Naive thymus-derived CD4-positive, alpha-beta T cell (primary cell): Measurements from ENCODE around the gene NCK1. TPM values are rescaled to one million over a fixed set of nuclear protein-coding genes. Genes with fewer than 3 reads are reported as not detected.

Experiments used
- ATAC-seq: fragments of 150-1000 bp; cut with Tn5 transposase; 2 replicates; pipeline ENCODE4 v1.10.0; 2021; ENCODE audit warnings: mild to moderate bottlenecking, moderate library complexity
- CTCF ChIA-PET: fragments of 350-600 bp; sonication (Branson Sonifier 250); formaldehyde crosslinking; loops from one replicate; lab custom pipeline; 2021; ENCODE audit warnings: antibody characterized with exemption; lab: Charles Lee
- POLR2A ChIA-PET: fragments of 350-600 bp; sonication (Branson Sonifier 250); formaldehyde crosslinking; loops from one replicate; lab custom pipeline; 2021; ENCODE audit warnings: antibody characterized with exemption, inconsistent platforms; lab: Charles Lee
- DNase-seq, 9 donors: peaks; one replicate each; pipeline versions ENCODE4 v3.0.0 to v3.0.0-alpha.2; 2020 to 2022; ENCODE audit warnings: mixed read lengths in 1 of 9
- H3K27ac ChIP-seq: one replicate; pipeline ENCODE4 v1.7.0; 2013; ENCODE audit warnings: mild to moderate bottlenecking, low read depth, low read length, moderate library complexity
- H3K27me3 ChIP-seq, 2 donors: one replicate each; pipeline ENCODE4 v1.7.0; 2013; ENCODE audit warnings: low read length in 2 of 2, mild to moderate bottlenecking in 2 of 2, moderate library complexity in 2 of 2; ENCODE audit not compliant: control insufficient read depth in 2 of 2, insufficient read depth in 2 of 2
- H3K36me3 ChIP-seq, 3 experiments: 1 replicate in 2 of 3; 2 replicates in 1 of 3; pipeline ENCODE4 v1.7.0; 2013; ENCODE audit warnings: low read length in 3 of 3, mild to moderate bottlenecking in 3 of 3, moderate library complexity in 1 of 3; ENCODE audit not compliant: insufficient read depth in 3 of 3, control insufficient read depth in 2 of 3
- H3K4me1 ChIP-seq, 2 donors: one replicate each; pipeline ENCODE4 v1.7.0; 2013; ENCODE audit warnings: low read length in 2 of 2, mild to moderate bottlenecking in 2 of 2, moderate library complexity in 1 of 2; ENCODE audit not compliant: control insufficient read depth in 2 of 2, insufficient read depth in 2 of 2
- H3K4me3 ChIP-seq: 2 replicates; pipeline ENCODE4 v1.7.0; 2013; ENCODE audit warnings: mild to moderate bottlenecking, low read length
- H3K9me3 ChIP-seq, 3 experiments: 1 replicate in 2 of 3; 2 replicates in 1 of 3; pipeline ENCODE4 v1.7.0; 2013; ENCODE audit warnings: low read length in 3 of 3; ENCODE audit not compliant: control insufficient read depth in 2 of 3
- H3K27ac Mint-ChIP-seq, 9 donors: one replicate each; pipeline ENCODE4 v1.8.0; 2020 to 2022; ENCODE audit warnings: mixed read lengths in 9 of 9, mild to moderate bottlenecking in 8 of 9, moderate library complexity in 5 of 9, inconsistent platforms in 2 of 9
- H3K27me3 Mint-ChIP-seq, 5 donors: one replicate each; pipeline ENCODE4 v1.8.0; 2021 to 2022; ENCODE audit warnings: mixed read lengths in 5 of 5, mild to moderate bottlenecking in 1 of 5
- H3K36me3 Mint-ChIP-seq, 5 donors: one replicate each; pipeline ENCODE4 v1.8.0; 2020 to 2022; ENCODE audit warnings: mixed read lengths in 5 of 5, mild to moderate bottlenecking in 3 of 5, inconsistent platforms in 1 of 5
- H3K4me1 Mint-ChIP-seq, 7 donors: one replicate each; pipeline ENCODE4 v1.8.0; 2020 to 2022; ENCODE audit warnings: mixed read lengths in 7 of 7, mild to moderate bottlenecking in 3 of 7, inconsistent platforms in 1 of 7
- H3K4me3 Mint-ChIP-seq, 10 donors: one replicate each; pipeline ENCODE4 v1.8.0; 2020 to 2022; ENCODE audit warnings: mild to moderate bottlenecking in 10 of 10, mixed read lengths in 10 of 10, moderate library complexity in 6 of 10, inconsistent platforms in 2 of 10
- H3K9me3 Mint-ChIP-seq, 11 donors: one replicate each; pipeline ENCODE4 v1.8.0; 2020 to 2022; ENCODE audit warnings: mixed read lengths in 11 of 11, mild to moderate bottlenecking in 4 of 11, inconsistent platforms in 1 of 11, moderate library complexity in 1 of 11
- intact Hi-C, 2 donors: fragments of 100-400 bp; cut with micrococcal nuclease; formaldehyde crosslinking; loops; one replicate each; pipeline ENCODE4 v1.15.1; 2023
- polyA plus RNA-seq, 2 donors: library from polyadenylated mRNA; unstranded; fragments of 300-500 nt; fragmentation: Illumina TruSeq; gene quantifications; one replicate each; pipeline ENCODE4 v1.2.3, GENCODE V29; 2021
- total RNA-seq, 6 experiments: library from RNA in 5 of 6; stranded (reverse) in 5 of 6; gene quantifications; 1 replicate in 5 of 6; 2 replicates in 1 of 6; pipeline ENCODE4 v1.2.3 and lab custom pipeline; 2021 to 2026

Gene NCK1
- total and polyA plus RNA-seq, 7 experiments from 2014 or later: 39.1 to 59.6 (median 47.3) TPM

DNA sequence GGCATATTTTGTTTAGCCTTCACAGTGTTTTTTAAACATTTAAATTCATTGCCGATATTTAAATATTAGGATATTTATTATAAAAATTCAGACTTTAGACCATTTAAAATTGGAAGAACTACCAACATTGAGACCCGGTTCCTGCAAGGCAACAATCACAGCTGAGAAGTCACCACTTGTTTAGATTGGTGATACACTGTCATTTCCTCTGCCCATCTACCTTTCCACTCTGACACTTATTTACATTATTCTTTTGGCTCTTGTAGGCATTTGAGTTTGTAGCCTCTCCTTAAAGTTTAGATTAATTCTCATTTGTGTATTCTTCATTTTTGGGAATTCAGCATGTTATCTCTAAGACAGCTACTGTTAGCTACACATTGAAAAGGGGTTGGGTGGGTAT is 85.5 kb downstream of the NCK1 start:
- POLR2A ChIA-PET: interaction anchor here (1.4 kb wide), 1 partner anchor 10 kb away, joined by 3 read pairs; no protein-coding TSS in a partner anchor
- peak overlapping the region in 4 of 9 donors; percentile 0 to 6 (median 2) for H3K27ac Mint-ChIP-seq
- H3K4me3 Mint-ChIP-seq: no peak overlapping the region
- peaks cover 0 to 11% of the 10 kb centered on the region in 2 donors for H3K4me1 ChIP-seq
- intact Hi-C loops: no loop called here
- H3K9me3 Mint-ChIP-seq: no peaks in the 10 kb centered on the region
- ATAC-seq (no peak), DNase-seq (no peak)
- H3K4me3 ChIP-seq: no peak overlapping the region
- no peak overlapping the region for H3K27ac ChIP-seq
- CTCF ChIA-PET: no interaction called here
- peaks cover 3 to 37% (median 22%) of the 10 kb centered on the region in 5 donors for H3K36me3 Mint-ChIP-seq
- H3K27me3 Mint-ChIP-seq: no peaks in the 10 kb centered on the region
- H3K4me1 Mint-ChIP-seq: peaks cover 19 to 45% (median 30%) of the 10 kb centered on the region in 7 donors
- H3K27me3 ChIP-seq: no peaks in the 10 kb centered on the region
- no peaks in the 10 kb centered on the region for H3K9me3 ChIP-seq
- H3K36me3 ChIP-seq: peaks cover 0 to 15% (median 3%) of the 10 kb centered on the region in 3 experiments

- H3K27me3 Mint-ChIP-seq: no peaks in the 10 kb centered on the region
- no peak overlapping the region for H3K27ac ChIP-seq
- H3K4me3 Mint-ChIP-seq: no peak overlapping the region
- no peaks in the 10 kb centered on the region for H3K27me3 ChIP-seq
- ATAC-seq (no peak), DNase-seq (no peak)
- peak overlapping the region in 1 of 9 donors; percentile 9 for H3K27ac Mint-ChIP-seq
- H3K4me1 Mint-ChIP-seq: peaks cover 6 to 36% (median 21%) of the 10 kb centered on the region in 7 donors
- ChIA-PET CTCF (no interaction called here), POLR2A (no interaction called here)
- peaks cover 0 to 29% (median 16%) of the 10 kb centered on the region in 5 donors for H3K36me3 Mint-ChIP-seq
- intact Hi-C loops: no loop called here
- no peaks in the 10 kb centered on the region for H3K9me3 Mint-ChIP-seq
- H3K36me3 ChIP-seq: peaks cover 0 to 15% (median 3%) of the 10 kb centered on the region in 3 experiments
- H3K9me3 ChIP-seq: no peaks in the 10 kb centered on the region
- no peak overlapping the region for H3K4me3 ChIP-seq
- H3K4me1 ChIP-seq: no peaks in the 10 kb centered on the region
Observed at GRCh38 chr3:136949146-136949545, 87.1 kb downstream of the NCK1 start.

GRCh38 chr3:136949708-136950107 is 87.7 kb downstream of the NCK1 start:
- Mint-ChIP-seq H3K36me3 (peaks cover 0 to 25% (median 16%) of the 10 kb centered on the region in 5 donors), H3K27ac (no peak overlapping the region), H3K4me1 (peaks cover 6 to 42% (median 23%) of the 10 kb centered on the region in 7 donors), H3K27me3 (no peaks in the 10 kb centered on the region), H3K9me3 (no peaks in the 10 kb centered on the region), H3K4me3 (no peak overlapping the region)
- DNase-seq (no peak), ATAC-seq (no peak)
- intact Hi-C loops: no loop called here
- Histone ChIP-seq H3K36me3 (peaks cover 0 to 15% (median 3%) of the 10 kb centered on the region in 3 experiments), H3K27ac (no peak overlapping the region), H3K4me1 (no peaks in the 10 kb centered on the region), H3K27me3 (no peaks in the 10 kb centered on the region), H3K9me3 (no peaks in the 10 kb centered on the region), H3K4me3 (no peak overlapping the region)
- ChIA-PET POLR2A (no interaction called here), CTCF (no interaction called here)

DNA sequence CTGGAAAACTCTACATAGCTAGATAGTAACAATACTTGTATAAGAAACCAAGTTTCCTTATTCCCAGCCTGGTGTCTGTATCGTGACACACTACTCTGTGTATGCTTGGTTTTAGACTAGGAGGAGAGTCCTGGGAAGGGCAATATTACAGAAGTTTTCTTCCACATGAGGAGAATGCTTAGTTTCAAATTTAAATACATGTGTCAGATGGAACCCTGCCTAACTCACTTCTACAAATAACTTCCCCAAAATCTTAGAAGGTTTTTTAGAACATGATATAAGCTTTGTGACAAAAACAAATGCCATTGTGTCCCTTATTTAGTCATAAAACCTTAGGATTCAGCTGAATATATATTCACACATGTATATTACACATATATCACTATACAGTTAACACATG is 88.6 kb downstream of the NCK1 start:
- no peak overlapping the region for H3K27ac ChIP-seq
- Mint-ChIP-seq H3K4me3 (no peak overlapping the region), H3K9me3 (no peaks in the 10 kb centered on the region), H3K27me3 (no peaks in the 10 kb centered on the region), H3K4me1 (peaks cover 12 to 49% (median 31%) of the 10 kb centered on the region in 7 donors), H3K36me3 (peaks cover 0 to 21% (median 12%) of the 10 kb centered on the region in 5 donors), H3K27ac (no peak overlapping the region)
- H3K36me3 ChIP-seq: peaks cover 0 to 12% (median under 1%) of the 10 kb centered on the region in 3 experiments
- no peaks in the 10 kb centered on the region for H3K4me1 ChIP-seq
- ChIA-PET CTCF (interaction anchor here (1.8 kb wide), 1 partner anchor 559 kb away, joined by 5 read pairs; no protein-coding TSS in a partner anchor), POLR2A (interaction anchor here (1.0 kb wide), 1 partner anchor 89 kb away, joined by 4 read pairs; the partner anchor contains the start of gene NCK1)
- ATAC-seq: no peak
- intact Hi-C loops: no loop called here
- no peak for DNase-seq
- no peak overlapping the region for H3K4me3 ChIP-seq
- no peaks in the 10 kb centered on the region for H3K27me3 ChIP-seq
- H3K9me3 ChIP-seq: no peaks in the 10 kb centered on the region

DNA sequence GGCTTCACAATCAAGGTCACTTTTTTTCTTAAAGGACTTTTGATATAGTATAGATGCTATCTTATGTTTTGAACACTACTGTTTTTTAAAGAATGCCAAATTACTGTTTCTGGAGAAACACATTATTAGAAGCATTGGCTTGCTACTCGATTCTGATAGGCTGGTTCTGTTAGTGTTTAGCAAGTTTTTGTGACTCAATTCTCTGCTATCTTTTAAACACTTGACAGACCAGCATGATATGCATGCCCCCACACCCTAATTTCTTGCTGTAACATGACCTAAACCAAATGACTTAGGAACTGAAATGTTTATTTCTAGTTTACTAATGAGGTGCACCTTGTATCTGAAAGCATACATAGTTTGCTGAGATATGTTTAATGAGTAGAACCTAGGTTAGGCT is 90.3 kb downstream of the NCK1 start:
- no peaks in the 10 kb centered on the region for H3K9me3 Mint-ChIP-seq
- H3K27me3 ChIP-seq: no peaks in the 10 kb centered on the region
- H3K4me3 Mint-ChIP-seq: no peak overlapping the region
- no peaks in the 10 kb centered on the region for H3K27me3 Mint-ChIP-seq
- H3K27ac Mint-ChIP-seq: peak overlapping the region in 1 of 9 donors; percentile 18
- ChIA-PET CTCF (no interaction called here), POLR2A (no interaction called here)
- DNase-seq (no peak), ATAC-seq (no peak)
- intact Hi-C loops: no loop called here
- H3K4me3 ChIP-seq: no peak overlapping the region
- H3K4me1 Mint-ChIP-seq: peaks cover 11 to 46% (median 27%) of the 10 kb centered on the region in 7 donors
- no peak overlapping the region for H3K27ac ChIP-seq
- peaks cover 0 to 13% (median 5%) of the 10 kb centered on the region in 5 donors for H3K36me3 Mint-ChIP-seq
- no peaks in the 10 kb centered on the region for H3K9me3 ChIP-seq
- no peaks in the 10 kb centered on the region for H3K4me1 ChIP-seq
- H3K36me3 ChIP-seq: peaks cover 0 to 3% (median 0%) of the 10 kb centered on the region in 3 experiments

GRCh38 chr3:136954251-136954650 is 92.2 kb downstream of the NCK1 start:
- no peaks in the 10 kb centered on the region for H3K9me3 ChIP-seq
- H3K4me1 ChIP-seq: no peaks in the 10 kb centered on the region
- ChIA-PET CTCF (no interaction called here), POLR2A (no interaction called here)
- no peaks in the 10 kb centered on the region for H3K27me3 Mint-ChIP-seq
- H3K4me3 Mint-ChIP-seq: no peak overlapping the region
- no peaks in the 10 kb centered on the region for H3K36me3 ChIP-seq
- no peak overlapping the region for H3K4me3 ChIP-seq
- intact Hi-C loops: no loop called here
- no peak for ATAC-seq
- no peak overlapping the region for H3K27ac ChIP-seq
- peaks cover 0 to 4% (median 0%) of the 10 kb centered on the region in 5 donors for H3K36me3 Mint-ChIP-seq
- peak overlapping the region in 2 of 9 donors; percentile 5 to 45 for H3K27ac Mint-ChIP-seq
- H3K27me3 ChIP-seq: no peaks in the 10 kb centered on the region
- DNase-seq: no peak
- peaks cover 7 to 30% (median 15%) of the 10 kb centered on the region in 7 donors for H3K4me1 Mint-ChIP-seq
- H3K9me3 Mint-ChIP-seq: no peaks in the 10 kb centered on the region
